OCI-LY7 (cell line): ENCODE data around the gene PRCP.

ENCODE experiments used
- CTCF ChIP-seq: fragments of 200-600 bp; sonication (generic); conservative IDR thresholded peaks from 2 replicates; pipeline ENCODE4 v1.5.1; 2014; ENCODE audit warnings: mild to moderate bottlenecking, antibody characterized with exemption, low read length, moderate library complexity, mixed read lengths
- EZH2phosphoT487 ChIP-seq: fragments of 200-600 bp; sonication (generic); IDR thresholded peaks from 2 replicates; pipeline ENCODE4 v1.6.1; 2018; ENCODE audit warnings: low read depth, borderline replicate concordance, mild to moderate bottlenecking, mixed run types, antibody characterized with exemption, low read length, moderate library complexity, mixed read lengths

DNA sequence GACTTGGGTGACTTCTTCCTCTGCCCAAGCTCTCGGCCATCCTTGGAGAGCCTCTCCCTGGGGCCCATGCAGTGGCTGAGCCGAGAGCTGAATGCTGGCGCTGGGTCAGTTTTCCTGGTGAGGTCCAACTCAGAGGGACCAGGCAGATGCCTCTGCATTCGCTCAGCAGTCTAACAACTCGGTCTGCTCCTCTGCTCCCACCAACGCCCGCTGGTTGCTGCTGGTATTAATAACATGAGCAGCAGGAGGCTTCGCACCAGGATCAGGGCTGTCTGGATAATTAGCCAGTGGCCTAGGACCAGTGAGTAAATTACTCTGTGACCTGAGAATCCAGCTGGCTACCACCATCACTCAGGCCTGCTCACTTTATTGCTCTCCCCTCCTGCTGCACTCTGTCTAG lies 88.9 kb downstream of the PRCP start:
- TF ChIP-seq CTCF = no peak
- TF ChIP-seq EZH2phosphoT487 = no peak
